Measurements from ENCODE around the gene GIMAP6.

DNA sequence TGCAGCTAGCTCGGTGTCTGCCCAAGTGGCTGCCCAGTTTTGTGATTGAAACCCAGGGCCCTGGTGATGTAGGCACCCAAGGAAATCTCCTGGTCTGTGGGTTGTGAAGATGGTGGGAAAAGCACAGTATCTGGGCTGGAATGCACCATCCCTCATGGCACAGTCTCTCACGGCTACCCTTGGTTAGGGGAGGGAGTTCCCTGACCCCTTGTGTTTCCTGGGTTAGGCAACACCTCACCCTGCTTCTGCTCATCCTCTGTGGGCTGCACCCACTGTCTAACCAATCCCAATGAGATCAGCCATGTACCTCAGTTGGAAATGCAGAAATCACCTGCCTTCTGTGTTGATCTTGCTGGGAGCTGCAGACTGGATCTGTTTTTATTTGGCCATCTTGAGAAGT lies 37.4 kb downstream of the GIMAP6 start:
- TF ChIP-seq, protein P1, sequence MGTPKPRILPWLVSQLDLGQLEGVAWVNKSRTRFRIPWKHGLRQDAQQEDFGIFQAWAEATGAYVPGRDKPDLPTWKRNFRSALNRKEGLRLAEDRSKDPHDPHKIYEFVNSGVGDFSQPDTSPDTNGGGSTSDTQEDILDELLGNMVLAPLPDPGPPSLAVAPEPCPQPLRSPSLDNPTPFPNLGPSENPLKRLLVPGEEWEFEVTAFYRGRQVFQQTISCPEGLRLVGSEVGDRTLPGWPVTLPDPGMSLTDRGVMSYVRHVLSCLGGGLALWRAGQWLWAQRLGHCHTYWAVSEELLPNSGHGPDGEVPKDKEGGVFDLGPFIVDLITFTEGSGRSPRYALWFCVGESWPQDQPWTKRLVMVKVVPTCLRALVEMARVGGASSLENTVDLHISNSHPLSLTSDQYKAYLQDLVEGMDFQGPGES (IDR thresholded peaks at IDR 0.05; ENCODE audit: low read depth, low read length): no peak
- TF ChIP-seq, protein P2, sequence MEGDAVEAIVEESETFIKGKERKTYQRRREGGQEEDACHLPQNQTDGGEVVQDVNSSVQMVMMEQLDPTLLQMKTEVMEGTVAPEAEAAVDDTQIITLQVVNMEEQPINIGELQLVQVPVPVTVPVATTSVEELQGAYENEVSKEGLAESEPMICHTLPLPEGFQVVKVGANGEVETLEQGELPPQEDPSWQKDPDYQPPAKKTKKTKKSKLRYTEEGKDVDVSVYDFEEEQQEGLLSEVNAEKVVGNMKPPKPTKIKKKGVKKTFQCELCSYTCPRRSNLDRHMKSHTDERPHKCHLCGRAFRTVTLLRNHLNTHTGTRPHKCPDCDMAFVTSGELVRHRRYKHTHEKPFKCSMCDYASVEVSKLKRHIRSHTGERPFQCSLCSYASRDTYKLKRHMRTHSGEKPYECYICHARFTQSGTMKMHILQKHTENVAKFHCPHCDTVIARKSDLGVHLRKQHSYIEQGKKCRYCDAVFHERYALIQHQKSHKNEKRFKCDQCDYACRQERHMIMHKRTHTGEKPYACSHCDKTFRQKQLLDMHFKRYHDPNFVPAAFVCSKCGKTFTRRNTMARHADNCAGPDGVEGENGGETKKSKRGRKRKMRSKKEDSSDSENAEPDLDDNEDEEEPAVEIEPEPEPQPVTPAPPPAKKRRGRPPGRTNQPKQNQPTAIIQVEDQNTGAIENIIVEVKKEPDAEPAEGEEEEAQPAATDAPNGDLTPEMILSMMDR (IDR thresholded peaks at IDR 0.05): no peak
- TF ChIP-seq, protein P3, sequence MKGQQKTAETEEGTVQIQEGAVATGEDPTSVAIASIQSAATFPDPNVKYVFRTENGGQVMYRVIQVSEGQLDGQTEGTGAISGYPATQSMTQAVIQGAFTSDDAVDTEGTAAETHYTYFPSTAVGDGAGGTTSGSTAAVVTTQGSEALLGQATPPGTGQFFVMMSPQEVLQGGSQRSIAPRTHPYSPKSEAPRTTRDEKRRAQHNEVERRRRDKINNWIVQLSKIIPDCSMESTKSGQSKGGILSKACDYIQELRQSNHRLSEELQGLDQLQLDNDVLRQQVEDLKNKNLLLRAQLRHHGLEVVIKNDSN (IDR thresholded peaks at IDR 0.05; ENCODE audit: borderline replicate concordance, low read depth): no peak
- no peak for TF ChIP-seq NRF1 (IDR thresholded peaks at IDR 0.05; ENCODE audit: low read depth, low read length)
